ENCODE measurements around the gene PTPN9. TPM values are rescaled to one million over a fixed set of nuclear protein-coding genes. Genes with fewer than 3 reads are reported as not detected.
A peak's percentile ranks its signal among the peaks of the same experiment; 100 is the strongest.

Gene PTPN9
- total and polyA plus RNA-seq, 2 experiments from 2014 or later = 19.9 to 30.6 TPM

DNA sequence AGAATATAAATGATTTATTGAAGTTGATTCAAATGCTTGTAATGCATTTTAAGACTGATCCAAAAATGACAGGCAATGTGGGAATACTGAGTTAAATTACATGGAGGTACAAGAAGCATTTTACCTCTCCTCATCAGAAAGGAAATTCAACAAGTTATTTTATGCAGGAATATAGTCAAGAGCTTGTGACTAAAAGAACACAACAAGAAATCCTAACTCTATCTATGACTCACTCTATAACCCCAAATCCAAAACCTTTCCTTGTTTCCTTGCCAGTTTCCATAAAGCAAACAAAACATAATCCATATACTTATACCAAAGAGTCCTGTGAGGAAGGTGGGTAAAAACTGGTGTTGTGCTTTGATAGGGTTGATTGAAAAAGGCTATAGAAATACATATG is 158.4 kb downstream of the PTPN9 start:
- H3K36me3 ChIP-seq (ENCODE audit: low read depth) = peaks cover 24% of the 10 kb centered on the region
- peak; percentile 42 for DNase-seq
- TF ChIP-seq EZH2 (IDR thresholded peaks at IDR 0.05; ENCODE audit: insufficient read depth, poor library complexity, severe bottlenecking) = no peak
- no peak for TF ChIP-seq EZH2phosphoT487 (IDR thresholded peaks at IDR 0.05; ENCODE audit: insufficient read depth, low read depth)

DNA sequence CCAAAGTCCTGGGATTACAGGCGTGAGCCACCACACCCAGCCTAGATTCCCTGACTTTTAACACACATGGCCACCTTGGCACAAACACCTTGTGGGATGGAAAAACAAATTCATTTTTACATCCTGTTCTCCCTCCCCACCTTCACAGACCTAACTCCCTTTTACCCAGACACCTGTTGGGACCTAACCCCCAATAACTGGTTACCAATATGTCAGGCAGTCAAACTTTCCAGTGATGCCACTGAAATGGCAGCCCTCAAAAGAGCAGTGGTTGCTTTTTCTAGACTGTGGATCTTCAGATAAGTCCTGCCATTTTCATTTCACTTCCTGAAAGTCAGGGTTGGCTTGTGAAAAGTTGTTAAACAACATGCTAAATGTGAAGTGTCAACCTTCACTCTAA is 162.5 kb downstream of the PTPN9 start:
- Histone ChIP-seq H3K27me3 (replicated peaks; ENCODE audit: insufficient read depth) (no peaks in the 10 kb centered on the region), H3K79me2 (ENCODE audit: insufficient read depth) (peaks cover 24% of the 10 kb centered on the region), H3K4me3 (no peak overlapping the region), H3K36me3 (ENCODE audit: low read depth) (peaks cover 37% of the 10 kb centered on the region), H3K4me2 (ENCODE audit: unreplicated experiment) (no peak overlapping the region), H4K20me1 (ENCODE audit: insufficient read depth) (no peaks in the 10 kb centered on the region), H3K9me2 (ENCODE audit: insufficient read depth) (no peaks in the 10 kb centered on the region), H3K27ac (no peak overlapping the region), H2AFZ (no peak overlapping the region), H3K4me1 (ENCODE audit: insufficient read depth) (peaks cover 6% of the 10 kb centered on the region; the same call in 1 of the 2 replicates), H3K9ac (no peak overlapping the region), H3K9me3 (ENCODE audit: low read depth) (no peaks in the 10 kb centered on the region), H3F3A (ENCODE audit: insufficient read depth) (peaks cover 15% of the 10 kb centered on the region; the same call in 1 of the 2 replicates)
- WGBS, 2 experiments (ENCODE audit: low coverage in 1 of 2, low lambda C conversion rate in 2 of 2, missing lambda C conversion rate in 2 of 2) = 76 to 89% methylated on average over 1 of the region's 1 CpG
- TF ChIP-seq EZH2 (IDR thresholded peaks at IDR 0.05; ENCODE audit: insufficient read depth, poor library complexity, severe bottlenecking) = no peak
- no peak for TF ChIP-seq EZH2phosphoT487 (IDR thresholded peaks at IDR 0.05; ENCODE audit: insufficient read depth, low read depth)
- in situ Hi-C loops (cut with MboI) = no loop called here
- no peak for DNase-seq

More for the DNA sequence above, 158.4 kb downstream of the PTPN9 start:
- H2AFZ ChIP-seq = no peak overlapping the region
- H3K79me2 ChIP-seq (ENCODE audit: insufficient read depth) = peaks cover 57% of the 10 kb centered on the region
- H3K9me3 ChIP-seq (ENCODE audit: low read depth) = no peaks in the 10 kb centered on the region
- H3K27me3 ChIP-seq (replicated peaks; ENCODE audit: insufficient read depth) = no peaks in the 10 kb centered on the region
- H3K4me2 ChIP-seq (ENCODE audit: unreplicated experiment) = no peak overlapping the region
- H3K4me1 ChIP-seq (ENCODE audit: insufficient read depth) = peaks cover 6% of the 10 kb centered on the region; the same call in 1 of the 2 replicates
- no peak overlapping the region for H3K9ac ChIP-seq
- H3K9me2 ChIP-seq (ENCODE audit: insufficient read depth) = no peaks in the 10 kb centered on the region
- in situ Hi-C loops (cut with MboI) = no loop called here
- H3K4me3 ChIP-seq = no peak overlapping the region
- no peaks in the 10 kb centered on the region for H4K20me1 ChIP-seq (ENCODE audit: insufficient read depth)
- peaks cover 17% of the 10 kb centered on the region; the same call in 1 of the 2 replicates for H3F3A ChIP-seq (ENCODE audit: insufficient read depth)
- no peak overlapping the region for H3K27ac ChIP-seq

Small RNA genes within 50 kb of the gene (small RNA-seq; reads per million reads assigned to genes)
- gene AC105036.1 (ENCODE audit: low read depth, low replicate concordance) (not detected), gene AC105036.2 (ENCODE audit: low read depth, low replicate concordance) (not detected)

Other genes starting within 250 kb of the PTPN9 start
- gene COMMD4, start 243.3 kb downstream of the PTPN9 start, total RNA-seq (2014; rRNA removed; shearing (Covaris generic)) = 82.0 and 96.5 TPM in 2 replicates
- 80.9 and 82.5 TPM in 2 replicates for gene COMMD4, start 243.3 kb downstream of the PTPN9 start, polyA plus RNA-seq (2016; fragmentation: Nextera tagmentation; extraction: Ambion mirVana)
- gene NEIL1, start 232.3 kb downstream of the PTPN9 start, total RNA-seq (2014; rRNA removed; shearing (Covaris generic)) = 2.9 and 15.9 TPM in 2 replicates
- 2.6 and 3.9 TPM in 2 replicates for gene NEIL1, start 232.3 kb downstream of the PTPN9 start, polyA plus RNA-seq (2016; fragmentation: Nextera tagmentation; extraction: Ambion mirVana)
- gene MAN2C1, start 210.7 kb downstream of the PTPN9 start, total RNA-seq (2014; rRNA removed; shearing (Covaris generic)) = 110 and 141 TPM in 2 replicates
- gene MAN2C1, start 210.7 kb downstream of the PTPN9 start, polyA plus RNA-seq (2016; fragmentation: Nextera tagmentation; extraction: Ambion mirVana) = 47.6 and 53.0 TPM in 2 replicates
- 27.7 and 34.8 TPM in 2 replicates for gene SIN3A, start 127.6 kb downstream of the PTPN9 start, total RNA-seq (2014; rRNA removed; shearing (Covaris generic))
- 11.7 and 13.9 TPM in 2 replicates for gene SIN3A, start 127.6 kb downstream of the PTPN9 start, polyA plus RNA-seq (2016; fragmentation: Nextera tagmentation; extraction: Ambion mirVana)
- 31.9 and 33.5 TPM in 2 replicates for gene SNUPN, start 46.4 kb upstream of the PTPN9 start, total RNA-seq (2014; rRNA removed; shearing (Covaris generic))
- gene SNUPN, start 46.4 kb upstream of the PTPN9 start, polyA plus RNA-seq (2016; fragmentation: Nextera tagmentation; extraction: Ambion mirVana) = 38.0 and 41.5 TPM in 2 replicates
- 138 and 154 TPM in 2 replicates for gene IMP3, start 60.9 kb upstream of the PTPN9 start, total RNA-seq (2014; rRNA removed; shearing (Covaris generic))
- gene IMP3, start 60.9 kb upstream of the PTPN9 start, polyA plus RNA-seq (2016; fragmentation: Nextera tagmentation; extraction: Ambion mirVana) = 103 and 105 TPM in 2 replicates
- 22.9 and 28.7 TPM in 2 replicates for gene SNX33, start 68.6 kb upstream of the PTPN9 start, total RNA-seq (2014; rRNA removed; shearing (Covaris generic))
- 13.0 and 13.1 TPM in 2 replicates for gene SNX33, start 68.6 kb upstream of the PTPN9 start, polyA plus RNA-seq (2016; fragmentation: Nextera tagmentation; extraction: Ambion mirVana)
- gene CSPG4, start 133.5 kb upstream of the PTPN9 start, total RNA-seq (2014; rRNA removed; shearing (Covaris generic)) = 25.8 and 27.6 TPM in 2 replicates
- 5.3 and 5.6 TPM in 2 replicates for gene CSPG4, start 133.5 kb upstream of the PTPN9 start, polyA plus RNA-seq (2016; fragmentation: Nextera tagmentation; extraction: Ambion mirVana)

All from GM23248 (cell line).